D721Med (cell line): ENCODE measurements around the gene LIG3.

ENCODE experiments used
- DNase-seq: peaks from one replicate; pipeline ENCODE4 v3.0.0; 2011; ENCODE audit warnings: low spot score; ENCODE audit not compliant: insufficient read length
- FAIRE-seq: peaks from 2 replicates; lab custom pipeline; 2011; peaks lifted over from hg19 to GRCh38; lab: Jason Lieb, UNC
- TF ChIP-seq, protein P1 (sequence below): IDR thresholded peaks from 2 replicates; pipeline ENCODE4 v1.5.1; 2012; ENCODE audit warnings: mild to moderate bottlenecking, control low read depth; ENCODE audit not compliant: insufficient read depth; ENCODE audit errors: missing control alignments

Gene LIG3

DNA sequence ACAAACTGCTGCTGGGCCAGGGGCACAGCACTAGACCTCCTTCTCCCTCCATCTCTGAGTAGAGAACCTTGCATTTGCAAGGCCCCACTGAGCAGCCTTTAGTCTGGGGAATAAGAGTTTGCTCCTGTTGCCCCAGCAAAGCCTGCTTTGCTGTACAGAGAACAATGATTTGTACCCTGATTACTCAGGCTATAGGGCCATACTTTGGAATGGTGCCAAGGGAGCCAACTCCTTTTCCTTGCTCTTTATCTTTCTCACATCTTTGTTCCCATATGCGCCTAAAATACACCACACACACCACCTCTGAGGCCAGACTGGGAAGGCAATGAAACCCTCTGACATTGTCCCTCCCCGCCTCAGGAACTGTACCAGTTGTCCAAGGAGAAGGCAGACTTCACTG is 21.2 kb downstream of the LIG3 start:
- FAIRE-seq (no peak), DNase-seq (no peak)
- TF ChIP-seq, protein P1, sequence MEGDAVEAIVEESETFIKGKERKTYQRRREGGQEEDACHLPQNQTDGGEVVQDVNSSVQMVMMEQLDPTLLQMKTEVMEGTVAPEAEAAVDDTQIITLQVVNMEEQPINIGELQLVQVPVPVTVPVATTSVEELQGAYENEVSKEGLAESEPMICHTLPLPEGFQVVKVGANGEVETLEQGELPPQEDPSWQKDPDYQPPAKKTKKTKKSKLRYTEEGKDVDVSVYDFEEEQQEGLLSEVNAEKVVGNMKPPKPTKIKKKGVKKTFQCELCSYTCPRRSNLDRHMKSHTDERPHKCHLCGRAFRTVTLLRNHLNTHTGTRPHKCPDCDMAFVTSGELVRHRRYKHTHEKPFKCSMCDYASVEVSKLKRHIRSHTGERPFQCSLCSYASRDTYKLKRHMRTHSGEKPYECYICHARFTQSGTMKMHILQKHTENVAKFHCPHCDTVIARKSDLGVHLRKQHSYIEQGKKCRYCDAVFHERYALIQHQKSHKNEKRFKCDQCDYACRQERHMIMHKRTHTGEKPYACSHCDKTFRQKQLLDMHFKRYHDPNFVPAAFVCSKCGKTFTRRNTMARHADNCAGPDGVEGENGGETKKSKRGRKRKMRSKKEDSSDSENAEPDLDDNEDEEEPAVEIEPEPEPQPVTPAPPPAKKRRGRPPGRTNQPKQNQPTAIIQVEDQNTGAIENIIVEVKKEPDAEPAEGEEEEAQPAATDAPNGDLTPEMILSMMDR, result no peak

DNA sequence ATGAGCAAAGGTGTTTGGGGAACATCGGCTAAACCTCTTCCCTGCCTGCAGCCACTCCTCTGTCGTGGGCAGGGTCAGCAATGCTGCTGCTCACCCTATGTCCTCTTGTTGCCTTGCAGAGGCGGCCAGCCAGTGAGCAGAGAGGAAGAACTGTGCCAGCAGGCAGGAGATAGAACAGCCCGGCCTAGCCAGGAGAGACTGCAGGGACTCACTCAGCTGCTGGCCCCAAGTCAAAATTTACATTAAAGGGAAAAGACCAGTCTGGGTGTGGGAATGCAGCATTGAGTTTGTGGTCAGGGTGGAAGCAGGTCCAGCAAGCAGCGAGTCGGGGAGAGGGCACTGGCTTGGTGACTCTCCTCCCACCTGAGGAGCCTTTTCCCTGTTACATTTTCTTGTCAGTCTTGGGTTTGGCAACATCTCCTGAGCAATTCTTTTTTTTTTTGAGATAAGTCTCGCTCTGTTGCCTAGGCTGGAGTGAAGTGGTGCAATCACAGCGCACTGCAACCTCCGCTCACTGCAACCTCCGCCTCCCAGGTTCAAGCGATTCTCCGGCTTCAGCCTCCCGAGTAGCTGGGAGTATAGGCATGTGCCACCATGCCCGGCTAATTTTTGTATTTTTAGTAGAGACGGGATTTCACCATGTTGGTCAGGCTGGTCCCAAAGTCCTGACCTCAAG is 22.7 kb downstream of the LIG3 start:
- FAIRE-seq (no peak), DNase-seq (no peak)
- TF ChIP-seq, protein P1, result no peak

DNA sequence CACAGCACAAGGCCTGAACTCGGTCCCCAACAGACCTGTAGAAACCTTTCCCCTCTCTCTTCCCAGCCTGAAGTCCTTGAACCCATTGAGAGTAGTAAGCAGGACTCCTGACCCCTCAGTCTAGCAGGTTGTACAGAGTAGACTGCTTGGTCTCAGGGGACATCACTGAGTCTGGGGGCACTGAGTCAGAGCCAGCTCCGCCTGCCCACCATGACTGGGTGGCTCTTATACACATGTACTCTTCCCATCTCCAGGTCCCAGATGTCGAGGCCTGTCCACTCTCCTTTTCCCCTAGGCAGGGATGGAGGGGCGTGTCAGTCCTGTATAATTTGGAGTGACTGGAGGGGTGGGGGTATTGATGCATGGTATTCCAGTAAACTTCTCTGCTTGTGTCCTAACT is 23.5 kb downstream of the LIG3 start:
- TF ChIP-seq, protein P1, result no peak
- DNase-seq, result no peak
- no peak for FAIRE-seq

- no peak for FAIRE-seq
These were observed 26.0 kb downstream of the LIG3 start for GRCh38 chr17:35006345-35006744.

GRCh38 chr17:35006961-35007360 is 26.6 kb downstream of the LIG3 start:
- no peak for DNase-seq
- FAIRE-seq, result no peak
- TF ChIP-seq, protein P1, result no peak

More at GRCh38 chr17:35006345-35006744, 26.0 kb downstream of the LIG3 start:
- TF ChIP-seq, protein P1, result no peak
- no peak for DNase-seq

- DNase-seq, result no peak
- no peak for FAIRE-seq
- TF ChIP-seq, protein P1, result no peak
These were observed 29.8 kb downstream of the LIG3 start for GRCh38 chr17:35010093-35010492.

GRCh38 chr17:35011671-35012216 is 31.4 kb downstream of the LIG3 start:
- DNase-seq (no peak), FAIRE-seq (no peak)
- TF ChIP-seq, protein P1, result no peak
